Measurements from ENCODE around the gene GALNT17. TPM values are rescaled to one million over a fixed set of nuclear protein-coding genes. Genes with fewer than 3 reads are reported as not detected.

Gene GALNT17
- total RNA-seq, 1 donor from 2014 or later: not detected

DNA sequence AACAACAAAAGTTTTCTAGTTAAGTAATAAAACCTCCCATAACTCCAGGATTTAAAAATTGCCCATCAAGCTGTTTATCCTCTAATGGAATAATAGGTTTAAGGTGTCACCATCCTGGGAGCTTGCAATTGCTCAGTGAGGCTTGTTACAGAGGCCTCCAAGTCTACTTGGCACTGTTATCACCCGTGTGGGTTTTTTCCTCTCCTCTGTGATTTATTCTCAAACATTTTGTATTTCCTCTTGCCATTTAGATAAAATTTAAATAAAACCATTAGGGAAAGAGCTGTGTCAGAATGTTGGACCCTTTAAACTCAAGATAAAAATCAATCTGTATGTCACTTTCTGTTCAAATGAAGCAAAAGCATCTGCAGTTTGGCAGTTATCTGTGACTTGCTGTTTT lies 202.6 kb downstream of the GALNT17 start:
- no peaks in the 10 kb centered on the region for H3K27me3 ChIP-seq (ENCODE audit: control insufficient read depth, insufficient read depth, low read length)
- DNase-seq (ENCODE audit: low read depth) (no peak), FAIRE-seq (no peak)
- TF ChIP-seq, protein P1, sequence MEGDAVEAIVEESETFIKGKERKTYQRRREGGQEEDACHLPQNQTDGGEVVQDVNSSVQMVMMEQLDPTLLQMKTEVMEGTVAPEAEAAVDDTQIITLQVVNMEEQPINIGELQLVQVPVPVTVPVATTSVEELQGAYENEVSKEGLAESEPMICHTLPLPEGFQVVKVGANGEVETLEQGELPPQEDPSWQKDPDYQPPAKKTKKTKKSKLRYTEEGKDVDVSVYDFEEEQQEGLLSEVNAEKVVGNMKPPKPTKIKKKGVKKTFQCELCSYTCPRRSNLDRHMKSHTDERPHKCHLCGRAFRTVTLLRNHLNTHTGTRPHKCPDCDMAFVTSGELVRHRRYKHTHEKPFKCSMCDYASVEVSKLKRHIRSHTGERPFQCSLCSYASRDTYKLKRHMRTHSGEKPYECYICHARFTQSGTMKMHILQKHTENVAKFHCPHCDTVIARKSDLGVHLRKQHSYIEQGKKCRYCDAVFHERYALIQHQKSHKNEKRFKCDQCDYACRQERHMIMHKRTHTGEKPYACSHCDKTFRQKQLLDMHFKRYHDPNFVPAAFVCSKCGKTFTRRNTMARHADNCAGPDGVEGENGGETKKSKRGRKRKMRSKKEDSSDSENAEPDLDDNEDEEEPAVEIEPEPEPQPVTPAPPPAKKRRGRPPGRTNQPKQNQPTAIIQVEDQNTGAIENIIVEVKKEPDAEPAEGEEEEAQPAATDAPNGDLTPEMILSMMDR (IDR thresholded peaks at IDR 0.05; ENCODE audit: insufficient read depth, low read length, severe bottlenecking): no peak
- no peak overlapping the region for H3K4me3 ChIP-seq (ENCODE audit: low read depth, low read length)
- H3K36me3 ChIP-seq (ENCODE audit: control insufficient read depth, insufficient read depth, low read length): no peaks in the 10 kb centered on the region

DNA sequence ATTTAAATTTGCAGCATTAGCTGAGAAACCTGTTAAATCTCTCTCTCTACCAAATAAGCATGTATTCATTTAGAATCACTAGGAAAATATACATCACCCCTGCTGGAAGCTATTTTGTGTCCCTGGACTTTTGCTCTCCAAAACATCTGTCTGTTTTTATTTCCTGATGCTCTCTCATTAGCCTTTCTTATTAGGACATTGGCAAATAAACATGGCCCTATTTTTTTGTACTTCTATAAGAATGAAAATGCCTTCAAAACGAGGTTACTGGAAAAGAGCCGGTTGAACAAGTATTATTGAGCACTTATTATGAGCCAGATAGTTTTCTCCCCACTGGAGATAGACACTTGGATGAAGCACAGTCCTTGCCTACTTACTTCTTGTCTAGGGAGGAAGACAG lies 206.9 kb downstream of the GALNT17 start:
- no peak for FAIRE-seq
- Histone ChIP-seq H3K36me3 (ENCODE audit: control insufficient read depth, insufficient read depth, low read length) (no peaks in the 10 kb centered on the region), H3K4me3 (ENCODE audit: low read depth, low read length) (no peak overlapping the region), H3K27me3 (ENCODE audit: control insufficient read depth, insufficient read depth, low read length) (no peaks in the 10 kb centered on the region)
- no peak for DNase-seq (ENCODE audit: low read depth)
- TF ChIP-seq, protein P1 (IDR thresholded peaks at IDR 0.05; ENCODE audit: insufficient read depth, low read length, severe bottlenecking): no peak

DNA sequence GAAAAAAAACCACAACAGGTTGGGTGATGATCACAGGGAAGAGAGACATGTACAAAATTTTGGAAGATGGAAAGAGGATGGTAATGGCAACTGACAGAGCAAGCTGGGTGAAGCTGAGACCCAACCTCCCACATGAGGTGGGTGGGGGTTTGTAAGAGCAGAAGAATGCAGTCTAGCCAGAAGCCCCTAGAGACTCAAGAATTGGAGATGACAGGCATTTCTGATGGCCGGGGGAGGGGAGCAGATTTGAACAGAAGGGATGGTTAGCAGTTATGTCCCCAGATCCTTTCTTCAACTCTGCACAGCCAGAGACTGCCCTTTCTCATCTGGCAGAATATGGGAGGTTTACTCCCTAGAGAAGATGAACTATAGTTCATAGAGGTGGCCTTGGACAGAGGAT lies 208.0 kb downstream of the GALNT17 start:
- DNase-seq (ENCODE audit: low read depth) (no peak), FAIRE-seq (no peak)
- TF ChIP-seq, protein P1 (IDR thresholded peaks at IDR 0.05; ENCODE audit: insufficient read depth, low read length, severe bottlenecking): no peak
- no peak overlapping the region for H3K4me3 ChIP-seq (ENCODE audit: low read depth, low read length)
- no peaks in the 10 kb centered on the region for H3K36me3 ChIP-seq (ENCODE audit: control insufficient read depth, insufficient read depth, low read length)
- H3K27me3 ChIP-seq (ENCODE audit: control insufficient read depth, insufficient read depth, low read length): no peaks in the 10 kb centered on the region

DNA sequence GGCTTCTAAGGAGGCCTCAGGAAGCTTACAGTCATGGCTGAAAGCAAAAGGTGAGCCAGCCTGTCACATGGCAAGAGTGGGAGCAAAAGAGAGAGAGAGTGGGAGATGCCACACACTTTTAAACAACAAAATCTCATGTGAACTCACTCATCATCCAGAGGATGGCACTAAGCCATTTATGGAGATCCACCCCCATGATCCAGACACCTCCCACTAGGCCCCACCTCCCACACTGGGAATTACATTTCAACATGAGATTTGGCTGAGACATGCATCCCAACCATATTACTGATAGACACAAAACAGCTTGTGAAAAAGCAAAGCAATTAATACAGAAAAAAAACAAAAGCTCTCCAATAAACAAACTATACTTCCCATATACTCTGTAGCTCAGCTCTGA lies 210.3 kb downstream of the GALNT17 start:
- FAIRE-seq (no peak), DNase-seq (ENCODE audit: low read depth) (no peak)
- H3K27me3 ChIP-seq (ENCODE audit: control insufficient read depth, insufficient read depth, low read length): no peaks in the 10 kb centered on the region
- H3K4me3 ChIP-seq (ENCODE audit: low read depth, low read length): no peak overlapping the region
- TF ChIP-seq, protein P1 (IDR thresholded peaks at IDR 0.05; ENCODE audit: insufficient read depth, low read length, severe bottlenecking): no peak
- no peaks in the 10 kb centered on the region for H3K36me3 ChIP-seq (ENCODE audit: control insufficient read depth, insufficient read depth, low read length)

DNA sequence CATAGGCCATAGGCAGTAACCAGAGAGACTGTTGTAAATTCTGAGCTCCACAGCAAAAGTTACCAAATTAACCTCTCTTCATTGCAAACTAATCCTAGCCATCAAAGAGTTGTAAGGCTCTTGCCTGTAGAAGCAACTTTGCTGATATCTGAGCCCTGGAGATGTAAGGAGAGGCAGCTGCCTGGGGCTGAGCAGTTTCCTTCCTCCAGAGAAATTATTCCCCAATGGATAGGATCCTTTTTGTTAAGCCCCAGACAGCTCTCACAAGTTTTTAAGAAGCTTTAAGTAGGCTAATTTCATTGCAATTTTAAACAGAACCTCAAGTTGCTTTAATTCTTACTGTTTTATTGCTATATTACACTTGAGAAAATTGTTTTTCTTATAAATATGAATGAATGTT lies 211.1 kb downstream of the GALNT17 start:
- TF ChIP-seq, protein P1 (IDR thresholded peaks at IDR 0.05; ENCODE audit: insufficient read depth, low read length, severe bottlenecking): no peak
- H3K36me3 ChIP-seq (ENCODE audit: control insufficient read depth, insufficient read depth, low read length): no peaks in the 10 kb centered on the region
- FAIRE-seq (no peak), DNase-seq (ENCODE audit: low read depth) (no peak)
- no peak overlapping the region for H3K4me3 ChIP-seq (ENCODE audit: low read depth, low read length)
- no peaks in the 10 kb centered on the region for H3K27me3 ChIP-seq (ENCODE audit: control insufficient read depth, insufficient read depth, low read length)

DNA sequence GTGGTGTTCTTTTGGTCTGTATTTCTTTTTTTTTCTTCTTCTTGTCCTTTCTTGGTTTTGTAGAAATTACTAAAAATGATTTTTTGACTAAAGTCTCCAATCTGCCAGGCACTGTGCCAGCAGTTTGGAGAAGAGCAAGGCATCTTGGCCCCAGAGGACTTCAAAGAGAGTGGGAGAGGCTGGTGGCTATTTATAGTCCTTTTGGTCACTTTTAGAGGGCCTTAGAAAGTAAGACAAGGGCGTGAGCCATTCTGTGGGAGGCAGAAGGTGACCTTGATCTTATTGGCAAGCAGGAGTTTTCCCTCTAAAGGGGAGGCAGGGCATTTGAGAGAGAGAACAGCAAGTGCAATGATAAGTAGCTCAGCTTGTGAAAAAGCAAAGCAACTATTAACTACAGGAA lies 211.9 kb downstream of the GALNT17 start:
- TF ChIP-seq, protein P1 (IDR thresholded peaks at IDR 0.05; ENCODE audit: insufficient read depth, low read length, severe bottlenecking): no peak
- no peak for DNase-seq (ENCODE audit: low read depth)

More for the DNA sequence above, 211.9 kb downstream of the GALNT17 start:
- H3K27me3 ChIP-seq (ENCODE audit: control insufficient read depth, insufficient read depth, low read length): no peaks in the 10 kb centered on the region
- no peak for FAIRE-seq
- no peaks in the 10 kb centered on the region for H3K36me3 ChIP-seq (ENCODE audit: control insufficient read depth, insufficient read depth, low read length)
- H3K4me3 ChIP-seq (ENCODE audit: low read depth, low read length): no peak overlapping the region

Measured in bronchial epithelial cell (primary cell).